Endothelial cell of umbilical vein (primary cell): ENCODE results near the gene GNAS. TPM values are rescaled to one million over a fixed set of nuclear protein-coding genes. Genes with fewer than 3 reads are reported as not detected.

Source experiments
- BruUV-seq: library from RNA; stranded (reverse); fragments of 400-500 nt; replicated peaks from 2 replicates; lab custom pipeline; 2021; lab: Mats Ljungman, UMichigan
- CTCF ChIA-PET: fragments of 300-600, 350-600 bp; sonication (Branson Sonifier 250); formaldehyde crosslinking; loops from one replicate; lab custom pipeline; 2021; ENCODE audit warnings: antibody characterized with exemption, inconsistent platforms; lab: Charles Lee
- POLR2A ChIA-PET: fragments of 300-600, 350-600 bp; sonication (Branson Sonifier 250); formaldehyde crosslinking; loops from one replicate; lab custom pipeline; 2021; ENCODE audit warnings: antibody characterized with exemption, inconsistent platforms; lab: Charles Lee
- DNase-seq: peaks from one replicate; pipeline ENCODE4 v3.0.0-alpha.2; 2011; ENCODE audit warnings: low read depth, low spot score
- FAIRE-seq: peaks from 2 replicates; lab custom pipeline; 2011; peaks lifted over from hg19 to GRCh38; lab: Jason Lieb, UNC
- H2AFZ ChIP-seq: 2 replicates; pipeline ENCODE4 v1.6.0; 2012; ENCODE audit warnings: low read depth, low read length, control low read depth, inconsistent platforms
- H3K27ac ChIP-seq: 2 replicates; pipeline ENCODE4 v1.5.1; 2011; ENCODE audit warnings: low read depth, mild to moderate bottlenecking, control low read depth, low read length, moderate library complexity; ENCODE audit not compliant: insufficient read depth
- H3K27me3 ChIP-seq, 2 experiments: 2 replicates each; pipeline versions ENCODE4 v1.6.0 to v1.6.1; 2011; ENCODE audit warnings: low read length in 2 of 2, mixed read lengths in 1 of 2; ENCODE audit not compliant: control insufficient read depth in 2 of 2, insufficient read depth in 2 of 2
- H3K36me3 ChIP-seq, 2 experiments: 2 replicates in 1 of 2; 3 replicates in 1 of 2; pipeline ENCODE4 v1.5.1; 2011; ENCODE audit warnings: low read length in 2 of 2, mild to moderate bottlenecking in 1 of 2, moderate library complexity in 1 of 2; ENCODE audit not compliant: control insufficient read depth in 2 of 2, insufficient read depth in 2 of 2; ENCODE audit errors: extremely low read depth in 1 of 2
- H3K4me1 ChIP-seq: 3 replicates; pipeline ENCODE4 v1.5.1; 2011; ENCODE audit warnings: mild to moderate bottlenecking, low read length; ENCODE audit not compliant: control insufficient read depth, insufficient read depth; ENCODE audit errors: extremely low read depth
- H3K4me2 ChIP-seq: 2 replicates; pipeline ENCODE4 v1.6.1; 2011; ENCODE audit warnings: low read length, control low read depth, mixed read lengths; ENCODE audit not compliant: insufficient read depth
- H3K4me3 ChIP-seq, 3 experiments: fragments of 200-600 bp in 1 of 3; sonication (generic), shearing (Covaris generic) in 1 of 3; replicated peaks in 1 of 3; 2 replicates each; pipeline ENCODE4 v1.5.1; 2011 to 2016; ENCODE audit warnings: control low read depth in 3 of 3, low read length in 3 of 3, mild to moderate bottlenecking in 2 of 3, inconsistent platforms in 1 of 3, low read depth in 1 of 3, moderate library complexity in 1 of 3; ENCODE audit not compliant: insufficient read depth in 1 of 3
- H3K79me2 ChIP-seq: 2 replicates; pipeline ENCODE4 v1.6.0; 2012; ENCODE audit warnings: low read length, inconsistent platforms; ENCODE audit not compliant: control insufficient read depth, insufficient read depth
- H3K9ac ChIP-seq: replicated peaks from 2 replicates; pipeline ENCODE3; 2011; ENCODE audit warnings: low read length, control low read depth; ENCODE audit not compliant: insufficient read depth; ENCODE audit errors: extremely low read depth
- H3K9me1 ChIP-seq: replicated peaks from 3 replicates; pipeline ENCODE4 v1.6.0; 2011; ENCODE audit warnings: mild to moderate bottlenecking, low read length; ENCODE audit not compliant: control insufficient read depth, insufficient read depth; ENCODE audit errors: extremely low read depth
- H3K9me3 ChIP-seq: replicated peaks from 2 replicates; pipeline ENCODE4 v1.5.1; 2012; ENCODE audit warnings: low read length, inconsistent platforms; ENCODE audit not compliant: control insufficient read depth, insufficient read depth
- H4K20me1 ChIP-seq: replicated peaks from 2 replicates; pipeline ENCODE3; 2011; ENCODE audit warnings: mild to moderate bottlenecking, low read length; ENCODE audit not compliant: control insufficient read depth, insufficient read depth; ENCODE audit errors: extremely low read depth
- EZH2 ChIP-seq: IDR thresholded peaks from 2 replicates; pipeline ENCODE4 v1.6.1; 2012; ENCODE audit warnings: borderline replicate concordance, low read depth, mild to moderate bottlenecking, moderate library complexity, low read length, inconsistent platforms; ENCODE audit not compliant: severe bottlenecking
- FOS ChIP-seq: IDR thresholded peaks from 2 replicates; pipeline ENCODE4 v1.6.1; 2011; ENCODE audit warnings: mild to moderate bottlenecking, low read length, moderate library complexity, borderline replicate concordance; ENCODE audit not compliant: insufficient read depth
- GATA2 ChIP-seq: IDR thresholded peaks from 2 replicates; pipeline ENCODE4 v1.7.0; 2011; ENCODE audit warnings: low read depth, mild to moderate bottlenecking, moderate library complexity, mixed read lengths, low read length; ENCODE audit not compliant: insufficient read length, insufficient read depth
- JUN ChIP-seq: IDR thresholded peaks from 2 replicates; pipeline ENCODE4 v1.6.1; 2011; ENCODE audit warnings: borderline replicate concordance, low read depth; ENCODE audit not compliant: insufficient read length, insufficient read depth
- MYC ChIP-seq: IDR thresholded peaks from one replicate; pipeline ENCODE4 v1.6.1; 2011; ENCODE audit warnings: mild to moderate bottlenecking, low read depth, low read length
- POLR2A ChIP-seq: IDR thresholded peaks from 2 replicates; pipeline ENCODE4 v1.6.1; 2012; ENCODE audit warnings: low read depth, mild to moderate bottlenecking, control low read depth, low read length
- dilution Hi-C: fragments of 300-500 bp; cut with MboI; formaldehyde crosslinking; loops from one replicate; pipeline ENCODE4 v1.15.0; 2019; ENCODE audit warnings: low sequenced_read_pairs; ENCODE audit not compliant: extremely low pct_ligation_motif_present
- intact Hi-C: fragments of 100-400 bp; cut with micrococcal nuclease; formaldehyde crosslinking; loops from one replicate; pipeline ENCODE4 v1.10.0; 2022
- polyA plus RNA-seq, 4 experiments: library from polyadenylated mRNA; depleted of rRNA in 3 of 4; stranded (reverse) in 3 of 4; unstranded in 1 of 4; fragments of >200 nt; gene quantifications; 2 replicates each; pipeline versions ENCODE4 v1.2.1 to v1.2.3, GENCODE V29; 2011 to 2012; ENCODE audit warnings: missing spikeins in 1 of 4
- total RNA-seq: library from RNA; stranded (reverse); gene quantifications from 2 replicates; pipeline ENCODE4 v1.2.3, GENCODE V29; 2021
- TF ChIP-seq, protein P1 (sequence below), 2 donors: IDR thresholded peaks; 1 replicate in 1 of 2; 2 replicates in 1 of 2; pipeline ENCODE4 v1.5.1; 2011; ENCODE audit warnings: low read length in 2 of 2, mild to moderate bottlenecking in 2 of 2, moderate library complexity in 2 of 2, control low read depth in 1 of 2, inconsistent platforms in 1 of 2, low read depth in 1 of 2; ENCODE audit not compliant: insufficient read depth in 1 of 2; ENCODE audit errors: extremely low read depth in 1 of 2

Gene GNAS
- total and polyA plus RNA-seq, 2 donors (not counting 3 experiments of a cell fraction or from before 2014, with no cell fraction given), result 1,141 to 1,882 TPM

DNA sequence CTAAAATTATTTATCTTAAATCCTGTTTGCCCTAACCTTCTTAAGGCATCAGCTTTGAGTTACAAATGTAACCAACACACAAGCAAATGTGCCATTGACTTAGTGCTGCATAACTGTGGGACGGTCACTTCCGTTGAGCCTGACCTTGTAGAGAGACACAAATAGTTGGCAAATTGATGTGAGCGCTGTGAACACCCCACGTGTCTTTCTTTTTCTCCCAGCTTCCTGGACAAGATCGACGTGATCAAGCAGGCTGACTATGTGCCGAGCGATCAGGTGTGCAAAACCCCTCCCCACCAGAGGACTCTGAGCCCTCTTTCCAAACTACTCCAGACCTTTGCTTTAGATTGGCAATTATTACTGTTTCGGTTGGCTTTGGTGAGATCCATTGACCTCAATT lies 56.4 kb downstream of the GNAS start:
- dilution Hi-C loops (no loop called here), intact Hi-C loops (loop anchor here (1.0 to 5.0 kb wide), 2 partner anchors 39 to 257 kb away; partner anchors contain the start of gene STX16)
- Histone ChIP-seq H3K79me2 (no peaks in the 10 kb centered on the region), H3K9me3 (no peaks in the 10 kb centered on the region), H3K9ac (no peak overlapping the region), H3K27me3 (no peaks in the 10 kb centered on the region), H3K4me3 (no peak overlapping the region), H2AFZ (no peak overlapping the region), H3K4me1 (peaks cover 34% of the 10 kb centered on the region), H3K9me1 (no peaks in the 10 kb centered on the region), H3K27ac (peak overlapping the region; percentile 97), H4K20me1 (no peaks in the 10 kb centered on the region), H3K4me2 (no peak overlapping the region), H3K36me3 (peaks cover 39 to 42% of the 10 kb centered on the region in 2 experiments)
- DNase-seq (no peak), FAIRE-seq (no peak)
- BruUV-seq, result no TSS peak
- TF ChIP-seq MYC, result no peak
- CTCF ChIA-PET, result no interaction called here
- POLR2A ChIA-PET, result no interaction called here

DNA sequence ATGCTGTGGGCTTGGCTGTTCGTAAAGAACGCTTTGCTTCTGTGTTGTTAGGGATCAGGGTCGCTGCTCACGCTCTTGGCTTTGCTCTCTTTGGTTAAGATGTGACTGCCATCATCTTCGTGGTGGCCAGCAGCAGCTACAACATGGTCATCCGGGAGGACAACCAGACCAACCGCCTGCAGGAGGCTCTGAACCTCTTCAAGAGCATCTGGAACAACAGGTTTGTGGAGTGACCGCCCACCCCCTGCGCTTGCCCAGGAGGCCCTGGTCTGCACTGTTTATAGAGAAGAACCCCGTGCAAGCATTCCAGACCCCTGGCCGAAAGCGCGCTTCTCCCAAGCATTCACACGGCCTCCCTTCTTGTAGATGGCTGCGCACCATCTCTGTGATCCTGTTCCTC lies 57.1 kb downstream of the GNAS start:
- Histone ChIP-seq H3K79me2 (no peaks in the 10 kb centered on the region), H3K36me3 (peaks cover 36 to 39% of the 10 kb centered on the region in 2 experiments), H3K9me3 (no peaks in the 10 kb centered on the region), H3K9me1 (no peaks in the 10 kb centered on the region), H3K4me1 (peaks cover 34% of the 10 kb centered on the region), H2AFZ (no peak overlapping the region), H3K4me3 (no peak overlapping the region), H4K20me1 (no peaks in the 10 kb centered on the region), H3K4me2 (no peak overlapping the region), H3K9ac (no peak overlapping the region), H3K27ac (no peak overlapping the region), H3K27me3 (no peaks in the 10 kb centered on the region)
- CTCF ChIA-PET, result interaction anchor here (0.9 kb wide), 1 partner anchor 178 kb away, joined by 3 read pairs; no protein-coding TSS in a partner anchor
- FAIRE-seq (no peak), DNase-seq (no peak)
- POLR2A ChIA-PET, result no interaction called here
- no TSS peak for BruUV-seq
- intact Hi-C loops, result loop anchor here (5.0 kb wide), 1 partner anchor 257 kb away; the partner anchor contains the start of gene STX16
- TF ChIP-seq, protein P1, sequence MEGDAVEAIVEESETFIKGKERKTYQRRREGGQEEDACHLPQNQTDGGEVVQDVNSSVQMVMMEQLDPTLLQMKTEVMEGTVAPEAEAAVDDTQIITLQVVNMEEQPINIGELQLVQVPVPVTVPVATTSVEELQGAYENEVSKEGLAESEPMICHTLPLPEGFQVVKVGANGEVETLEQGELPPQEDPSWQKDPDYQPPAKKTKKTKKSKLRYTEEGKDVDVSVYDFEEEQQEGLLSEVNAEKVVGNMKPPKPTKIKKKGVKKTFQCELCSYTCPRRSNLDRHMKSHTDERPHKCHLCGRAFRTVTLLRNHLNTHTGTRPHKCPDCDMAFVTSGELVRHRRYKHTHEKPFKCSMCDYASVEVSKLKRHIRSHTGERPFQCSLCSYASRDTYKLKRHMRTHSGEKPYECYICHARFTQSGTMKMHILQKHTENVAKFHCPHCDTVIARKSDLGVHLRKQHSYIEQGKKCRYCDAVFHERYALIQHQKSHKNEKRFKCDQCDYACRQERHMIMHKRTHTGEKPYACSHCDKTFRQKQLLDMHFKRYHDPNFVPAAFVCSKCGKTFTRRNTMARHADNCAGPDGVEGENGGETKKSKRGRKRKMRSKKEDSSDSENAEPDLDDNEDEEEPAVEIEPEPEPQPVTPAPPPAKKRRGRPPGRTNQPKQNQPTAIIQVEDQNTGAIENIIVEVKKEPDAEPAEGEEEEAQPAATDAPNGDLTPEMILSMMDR (IDR thresholded peaks at IDR 0.05; ENCODE audit: extremely low read depth in 1 of 2, insufficient read depth in 1 of 2, low read depth in 1 of 2, low read length in 2 of 2), result no peak
- TF ChIP-seq FOS (no peak), MYC (no peak), GATA2 (no peak), JUN (no peak), EZH2 (no peak), POLR2A (no peak)
- dilution Hi-C loops, result no loop called here
